Activated T-cell treated with anti-CD3 and anti-CD28 coated beads, Interleukin-2, amount 50 U/mL, for 4 hours (primary cell): ENCODE measurements around the gene MLLT10. TPM values are rescaled to one million over a fixed set of nuclear protein-coding genes. Genes with fewer than 3 reads are reported as not detected.
"Not testable (repeated sequence)": the region's sequence is repeated elsewhere in the genome, so short reads cannot be mapped to it uniquely, and the experiment has no call there.

Experiments
- ATAC-seq, 2 donors: fragments of 200-7000 bp; cut with Tn5 transposase; one replicate each; pipeline ENCODE4 v1.10.0; 2021
- DNase-seq: peaks from one replicate; pipeline ENCODE4 v3.0.0-alpha.2; 2020
- H3K27me3 Mint-ChIP-seq: one replicate; pipeline ENCODE4 v1.8.0; 2021; ENCODE audit warnings: low read depth, mixed read lengths
- H3K36me3 Mint-ChIP-seq: one replicate; pipeline ENCODE4 v1.8.0; 2022; ENCODE audit warnings: mixed read lengths; ENCODE audit not compliant: insufficient read depth
- H3K4me1 Mint-ChIP-seq: one replicate; pipeline ENCODE4 v1.8.0; 2021; ENCODE audit warnings: low read depth, mixed read lengths
- H3K4me3 Mint-ChIP-seq: one replicate; pipeline ENCODE4 v1.8.0; 2021; ENCODE audit warnings: mild to moderate bottlenecking, moderate library complexity, mixed read lengths
- H3K9me3 Mint-ChIP-seq: one replicate; pipeline ENCODE4 v1.8.0; 2021; ENCODE audit warnings: mixed read lengths
- total RNA-seq, 3 donors: library from RNA; stranded (reverse); gene quantifications; one replicate each; pipeline ENCODE4 v1.2.1, GENCODE V29; 2021

Gene MLLT10
- total RNA-seq, 3 donors from 2014 or later = 28.6 to 30.6 (median 29.4) TPM

- Mint-ChIP-seq H3K4me3 (peak overlapping the region; percentile 84), H3K4me1 (peaks cover 19% of the 10 kb centered on the region), H3K27me3 (no peaks in the 10 kb centered on the region), H3K9me3 (no peaks in the 10 kb centered on the region), H3K36me3 (peaks cover 11% of the 10 kb centered on the region)
- DNase-seq (peak; percentile 26), ATAC-seq (peak; percentile 58 to 64)
Measured at GRCh38 chr10:21534604-21535493, 817 bp downstream of the MLLT10 start.

- Mint-ChIP-seq H3K4me1 (peaks cover 19% of the 10 kb centered on the region), H3K4me3 (peak overlapping the region; percentile 73), H3K9me3 (no peaks in the 10 kb centered on the region), H3K36me3 (peaks cover 14% of the 10 kb centered on the region), H3K27me3 (no peaks in the 10 kb centered on the region)
- ATAC-seq = no peak
- DNase-seq = no peak
Measured at GRCh38 chr10:21535494-21535965, 1.5 kb downstream of the MLLT10 start.

GRCh38 chr10:21535976-21536375, 1.9 kb downstream of the MLLT10 start:
- peaks cover 19% of the 10 kb centered on the region for H3K4me1 Mint-ChIP-seq
- DNase-seq, ATAC-seq, H3K9me3 Mint-ChIP-seq, H3K27me3 Mint-ChIP-seq: not testable (repeated sequence)
- peak overlapping the region; percentile 73 for H3K4me3 Mint-ChIP-seq
- H3K36me3 Mint-ChIP-seq = peaks cover 14% of the 10 kb centered on the region

GRCh38 chr10:21536874-21537273, 2.8 kb downstream of the MLLT10 start:
- Mint-ChIP-seq H3K4me1 (peaks cover 22% of the 10 kb centered on the region), H3K27me3 (no peaks in the 10 kb centered on the region), H3K36me3 (peaks cover 19% of the 10 kb centered on the region), H3K4me3 (peak overlapping the region; percentile 35), H3K9me3 (no peaks in the 10 kb centered on the region)
- ATAC-seq = no peak
- DNase-seq = no peak

- not testable (repeated sequence) for H3K9me3 Mint-ChIP-seq, H3K4me1 Mint-ChIP-seq, ATAC-seq, DNase-seq, H3K4me3 Mint-ChIP-seq, H3K27me3 Mint-ChIP-seq
- H3K36me3 Mint-ChIP-seq = peaks cover 38% of the 10 kb centered on the region
Measured at GRCh38 chr10:21540701-21541100, 6.7 kb downstream of the MLLT10 start.

- no peaks in the 10 kb centered on the region for H3K9me3 Mint-ChIP-seq
- peaks cover 5% of the 10 kb centered on the region for H3K4me1 Mint-ChIP-seq
- peaks cover 34% of the 10 kb centered on the region for H3K36me3 Mint-ChIP-seq
- no peak for DNase-seq
- no peak overlapping the region for H3K4me3 Mint-ChIP-seq
- no peak for ATAC-seq
- no peaks in the 10 kb centered on the region for H3K27me3 Mint-ChIP-seq
Measured at GRCh38 chr10:21547246-21547645, 13.2 kb downstream of the MLLT10 start.

- Mint-ChIP-seq H3K9me3 (no peaks in the 10 kb centered on the region), H3K36me3 (peaks cover 38% of the 10 kb centered on the region), H3K27me3 (no peaks in the 10 kb centered on the region), H3K4me1 (peaks cover 14% of the 10 kb centered on the region), H3K4me3 (no peak overlapping the region)
- ATAC-seq = no peak
- DNase-seq = no peak
Measured at GRCh38 chr10:21552638-21553037, 18.6 kb downstream of the MLLT10 start.

- H3K4me3 Mint-ChIP-seq = no peak overlapping the region
- H3K4me1 Mint-ChIP-seq = peaks cover 17% of the 10 kb centered on the region
- DNase-seq (no peak), ATAC-seq (no peak)
- no peaks in the 10 kb centered on the region for H3K9me3 Mint-ChIP-seq
- H3K36me3 Mint-ChIP-seq = peaks cover 39% of the 10 kb centered on the region
- H3K27me3 Mint-ChIP-seq = no peaks in the 10 kb centered on the region
Measured at GRCh38 chr10:21556527-21556926, 22.5 kb downstream of the MLLT10 start.

GRCh38 chr10:21558984-21559383, 25.0 kb downstream of the MLLT10 start:
- DNase-seq, H3K4me3 Mint-ChIP-seq, ATAC-seq, H3K9me3 Mint-ChIP-seq, H3K27me3 Mint-ChIP-seq: not testable (repeated sequence)
- peaks cover 14% of the 10 kb centered on the region for H3K4me1 Mint-ChIP-seq
- peaks cover 38% of the 10 kb centered on the region for H3K36me3 Mint-ChIP-seq

GRCh38 chr10:21570761-21571521, 36.9 kb downstream of the MLLT10 start:
- Mint-ChIP-seq H3K36me3 (peaks cover 31% of the 10 kb centered on the region), H3K4me3 (no peak overlapping the region), H3K9me3 (no peaks in the 10 kb centered on the region), H3K27me3 (no peaks in the 10 kb centered on the region), H3K4me1 (peaks cover 43% of the 10 kb centered on the region)
- ATAC-seq = no peak
- no peak for DNase-seq

- H3K27me3 Mint-ChIP-seq = no peaks in the 10 kb centered on the region
- ATAC-seq = no peak
- H3K4me3 Mint-ChIP-seq = no peak overlapping the region
- H3K36me3 Mint-ChIP-seq = peaks cover 28% of the 10 kb centered on the region
- peaks cover 40% of the 10 kb centered on the region for H3K4me1 Mint-ChIP-seq
- no peaks in the 10 kb centered on the region for H3K9me3 Mint-ChIP-seq
- no peak for DNase-seq
Measured at GRCh38 chr10:21572578-21572977, 38.5 kb downstream of the MLLT10 start.

GRCh38 chr10:21574514-21574913, 40.5 kb downstream of the MLLT10 start:
- Mint-ChIP-seq H3K4me1 (peaks cover 46% of the 10 kb centered on the region), H3K36me3 (peaks cover 24% of the 10 kb centered on the region)
- ATAC-seq, H3K27me3 Mint-ChIP-seq, DNase-seq, H3K9me3 Mint-ChIP-seq, H3K4me3 Mint-ChIP-seq: not testable (repeated sequence)

GRCh38 chr10:21579291-21579690, 45.3 kb downstream of the MLLT10 start:
- H3K4me3 Mint-ChIP-seq = no peak overlapping the region
- peaks cover 26% of the 10 kb centered on the region for H3K36me3 Mint-ChIP-seq
- H3K9me3 Mint-ChIP-seq = no peaks in the 10 kb centered on the region
- DNase-seq (no peak), ATAC-seq (no peak)
- H3K27me3 Mint-ChIP-seq = no peaks in the 10 kb centered on the region
- peaks cover 38% of the 10 kb centered on the region for H3K4me1 Mint-ChIP-seq

GRCh38 chr10:21581421-21581834, 47.4 kb downstream of the MLLT10 start:
- peak; percentile 89 to 95 for ATAC-seq
- not testable (repeated sequence) for H3K27me3 Mint-ChIP-seq, DNase-seq, H3K9me3 Mint-ChIP-seq
- Mint-ChIP-seq H3K4me1 (peaks cover 40% of the 10 kb centered on the region), H3K36me3 (peaks cover 33% of the 10 kb centered on the region), H3K4me3 (peak overlapping the region; percentile 24)
